BE2C (cell line): ENCODE data around the gene SF1.

Experiments
- DNase-seq: peaks from one replicate; pipeline ENCODE4 v3.0.0-alpha.2; 2020
- H3K27me3 ChIP-seq: fragments of 250-450 bp; sonication (Bioruptor Pico); 2 replicates; pipeline ENCODE4 v1.5.1; 2020; ENCODE audit warnings: mild to moderate bottlenecking
- H3K36me3 ChIP-seq: fragments of 250-450 bp; sonication (Bioruptor Pico); 2 replicates; pipeline ENCODE4 v1.5.1; 2020; ENCODE audit warnings: mild to moderate bottlenecking
- H3K4me1 ChIP-seq: fragments of 250-450 bp; sonication (Bioruptor Pico); 2 replicates; pipeline ENCODE4 v1.5.1; 2020
- H3K4me3 ChIP-seq: 2 replicates; pipeline ENCODE4 v1.5.1; 2011; ENCODE audit warnings: low read depth, low read length
- H3K9me3 ChIP-seq: fragments of 250-450 bp; sonication (Bioruptor Pico); 2 replicates; pipeline ENCODE4 v1.5.1; 2020
- TF ChIP-seq, protein P1 (sequence below): IDR thresholded peaks from 2 replicates; pipeline ENCODE4 v1.5.1; 2012; ENCODE audit warnings: mild to moderate bottlenecking, low read depth, low read length

The SF1 gene

DNA sequence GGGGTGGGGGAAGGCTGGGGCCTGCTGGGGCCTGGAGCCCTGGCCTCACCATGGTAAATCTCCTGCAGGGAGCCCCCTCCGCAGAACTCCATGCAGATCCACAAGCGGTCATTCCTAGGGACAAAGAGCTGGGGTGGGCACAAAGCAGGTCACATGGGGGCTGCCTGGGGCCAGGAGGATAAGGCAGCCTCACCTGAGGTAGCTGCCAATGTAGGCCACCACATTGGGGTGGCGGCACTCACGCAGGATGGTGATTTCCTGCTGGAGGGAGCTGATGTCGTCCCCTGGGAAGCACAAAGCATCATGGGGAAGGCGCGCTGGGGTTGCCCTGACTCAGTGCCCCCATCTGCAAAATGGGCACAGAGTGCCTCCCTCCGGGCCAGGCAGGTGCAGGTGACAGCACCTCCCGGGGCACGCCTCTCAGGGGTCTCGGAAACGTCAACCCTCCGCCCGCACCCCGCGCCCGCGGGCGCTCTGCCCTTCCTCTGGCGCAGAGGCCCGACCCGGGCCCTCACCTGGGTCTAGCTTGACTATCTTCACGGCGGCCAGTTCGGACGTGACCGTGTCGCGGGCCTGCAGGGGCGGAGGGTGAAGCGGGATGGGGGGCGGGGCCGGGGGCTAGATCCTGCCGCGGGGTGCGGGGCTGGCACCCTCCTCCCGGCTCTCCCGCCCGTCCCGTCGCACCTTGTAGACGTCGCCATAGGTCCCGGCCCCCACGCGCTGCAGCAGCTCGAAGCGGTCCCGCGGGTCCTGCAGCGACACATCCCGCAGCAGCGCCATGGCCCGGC is 24.2 kb upstream of the SF1 start:
- H3K27me3 ChIP-seq, result no peaks in the 10 kb centered on the region
- H3K4me1 ChIP-seq, result no peaks in the 10 kb centered on the region
- H3K4me3 ChIP-seq, result no peak overlapping the region; the same call in 1 of the 2 replicates
- TF ChIP-seq, protein P1, sequence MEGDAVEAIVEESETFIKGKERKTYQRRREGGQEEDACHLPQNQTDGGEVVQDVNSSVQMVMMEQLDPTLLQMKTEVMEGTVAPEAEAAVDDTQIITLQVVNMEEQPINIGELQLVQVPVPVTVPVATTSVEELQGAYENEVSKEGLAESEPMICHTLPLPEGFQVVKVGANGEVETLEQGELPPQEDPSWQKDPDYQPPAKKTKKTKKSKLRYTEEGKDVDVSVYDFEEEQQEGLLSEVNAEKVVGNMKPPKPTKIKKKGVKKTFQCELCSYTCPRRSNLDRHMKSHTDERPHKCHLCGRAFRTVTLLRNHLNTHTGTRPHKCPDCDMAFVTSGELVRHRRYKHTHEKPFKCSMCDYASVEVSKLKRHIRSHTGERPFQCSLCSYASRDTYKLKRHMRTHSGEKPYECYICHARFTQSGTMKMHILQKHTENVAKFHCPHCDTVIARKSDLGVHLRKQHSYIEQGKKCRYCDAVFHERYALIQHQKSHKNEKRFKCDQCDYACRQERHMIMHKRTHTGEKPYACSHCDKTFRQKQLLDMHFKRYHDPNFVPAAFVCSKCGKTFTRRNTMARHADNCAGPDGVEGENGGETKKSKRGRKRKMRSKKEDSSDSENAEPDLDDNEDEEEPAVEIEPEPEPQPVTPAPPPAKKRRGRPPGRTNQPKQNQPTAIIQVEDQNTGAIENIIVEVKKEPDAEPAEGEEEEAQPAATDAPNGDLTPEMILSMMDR, result no peak
- DNase-seq, result no peak
- H3K9me3 ChIP-seq, result no peaks in the 10 kb centered on the region
- H3K36me3 ChIP-seq, result no peaks in the 10 kb centered on the region

DNA sequence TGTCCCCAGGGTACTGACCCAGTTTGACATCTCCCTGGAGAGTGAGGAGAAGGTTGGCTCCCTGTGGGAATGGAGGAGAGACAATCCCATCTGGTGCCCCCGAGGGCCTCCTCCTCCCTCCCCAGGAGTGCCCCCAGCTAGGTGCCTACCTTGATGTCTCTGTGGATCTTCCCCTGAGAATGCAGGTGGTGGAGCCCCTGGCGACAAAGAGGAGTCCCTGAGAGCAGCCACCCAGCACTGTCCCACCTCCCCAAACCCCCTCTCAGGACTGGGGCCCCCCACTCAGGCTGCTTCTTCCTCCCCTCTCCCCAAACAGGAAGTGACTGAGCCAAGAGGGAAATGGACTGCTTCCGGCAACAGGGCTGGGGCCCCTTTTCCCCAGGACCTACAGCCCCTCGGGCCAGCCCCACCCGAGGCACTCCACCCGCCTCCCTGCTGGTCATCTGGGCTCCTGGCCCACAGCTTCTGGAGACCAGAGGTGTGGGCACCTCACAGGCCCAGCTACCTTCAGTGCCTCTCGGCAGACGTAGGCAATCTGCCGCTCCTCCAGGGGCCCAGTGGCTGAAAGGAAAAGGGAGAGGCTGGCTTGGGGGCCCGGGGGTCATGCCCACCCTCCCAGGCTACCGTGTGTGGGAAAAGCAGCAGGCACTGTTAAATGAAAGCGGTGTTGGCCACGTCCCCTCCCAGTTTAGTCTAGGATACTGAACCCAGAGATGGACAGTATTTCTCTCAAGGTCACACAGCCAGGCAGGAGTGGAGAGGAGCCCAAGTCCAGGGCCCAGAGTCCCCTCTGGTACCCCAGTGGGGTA is 23.4 kb upstream of the SF1 start:
- Histone ChIP-seq H3K9me3 (no peaks in the 10 kb centered on the region), H3K36me3 (no peaks in the 10 kb centered on the region), H3K27me3 (no peaks in the 10 kb centered on the region), H3K4me1 (no peaks in the 10 kb centered on the region), H3K4me3 (no peak overlapping the region)
- TF ChIP-seq, protein P1, result no peak
- no peak for DNase-seq

DNA sequence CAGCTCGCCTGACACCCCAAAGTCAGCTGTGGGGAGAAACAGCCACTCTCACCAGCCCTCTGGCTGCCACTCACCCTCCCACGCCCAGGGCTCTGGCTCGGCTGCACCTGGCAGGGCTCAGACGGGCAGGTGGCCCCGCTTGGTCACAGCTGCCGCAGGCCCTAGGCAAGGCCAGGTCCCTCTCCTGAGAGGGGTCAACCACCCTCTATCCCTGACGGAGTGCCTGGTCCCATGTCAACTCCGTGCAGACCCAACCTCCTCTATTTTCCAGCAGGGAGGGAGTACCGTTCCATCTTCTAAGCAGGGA is 22.8 kb upstream of the SF1 start:
- no peaks in the 10 kb centered on the region for H3K27me3 ChIP-seq
- H3K4me1 ChIP-seq, result no peaks in the 10 kb centered on the region
- TF ChIP-seq, protein P1, result no peak
- no peak overlapping the region for H3K4me3 ChIP-seq
- no peak for DNase-seq
- H3K36me3 ChIP-seq, result no peaks in the 10 kb centered on the region
- H3K9me3 ChIP-seq, result no peaks in the 10 kb centered on the region

DNA sequence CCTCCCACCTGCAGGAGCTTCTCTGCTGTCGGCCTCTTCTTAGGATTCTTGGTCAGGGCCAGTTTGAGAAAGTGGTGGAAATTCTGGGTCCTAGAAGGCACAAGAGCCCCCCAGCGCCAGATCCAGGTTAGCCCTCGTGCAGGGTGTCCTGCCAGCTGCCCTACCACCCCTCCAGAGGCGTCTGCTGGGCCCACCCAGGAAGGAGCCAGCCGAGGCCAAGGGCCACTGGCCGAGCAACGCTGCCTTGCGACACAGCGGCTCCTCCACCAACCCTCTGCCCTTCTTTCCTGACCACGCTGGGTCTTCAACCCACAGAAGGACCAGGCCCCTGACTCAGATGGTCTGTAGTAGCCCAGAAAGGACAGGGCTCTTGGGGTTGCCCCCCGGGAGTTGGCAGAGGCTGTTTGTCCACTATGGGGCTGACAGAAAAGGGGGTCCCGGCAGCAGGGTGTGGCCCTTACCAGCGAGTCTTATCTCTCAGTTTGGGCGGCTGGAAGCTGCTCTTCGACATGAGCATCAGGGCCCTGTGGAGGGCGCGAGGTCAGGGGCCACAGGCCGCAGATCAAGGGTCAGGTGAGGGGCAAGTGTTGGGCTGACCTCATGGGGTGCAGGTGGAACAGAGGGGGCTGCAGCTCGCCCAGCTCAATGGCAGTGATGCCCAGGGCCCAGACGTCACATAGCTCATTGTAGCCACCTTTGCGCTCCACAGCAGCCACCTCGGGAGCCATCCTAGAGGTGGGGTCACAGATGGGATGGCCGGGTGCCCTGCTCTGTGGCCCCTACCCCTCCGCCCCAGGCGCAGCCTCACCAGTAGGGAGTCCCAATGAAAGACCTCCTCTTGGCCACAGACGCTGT is 22.2 kb upstream of the SF1 start:
- TF ChIP-seq, protein P1, result no peak
- Histone ChIP-seq H3K36me3 (no peaks in the 10 kb centered on the region), H3K4me1 (no peaks in the 10 kb centered on the region), H3K9me3 (no peaks in the 10 kb centered on the region), H3K27me3 (no peaks in the 10 kb centered on the region), H3K4me3 (no peak overlapping the region)
- DNase-seq, result no peak

DNA sequence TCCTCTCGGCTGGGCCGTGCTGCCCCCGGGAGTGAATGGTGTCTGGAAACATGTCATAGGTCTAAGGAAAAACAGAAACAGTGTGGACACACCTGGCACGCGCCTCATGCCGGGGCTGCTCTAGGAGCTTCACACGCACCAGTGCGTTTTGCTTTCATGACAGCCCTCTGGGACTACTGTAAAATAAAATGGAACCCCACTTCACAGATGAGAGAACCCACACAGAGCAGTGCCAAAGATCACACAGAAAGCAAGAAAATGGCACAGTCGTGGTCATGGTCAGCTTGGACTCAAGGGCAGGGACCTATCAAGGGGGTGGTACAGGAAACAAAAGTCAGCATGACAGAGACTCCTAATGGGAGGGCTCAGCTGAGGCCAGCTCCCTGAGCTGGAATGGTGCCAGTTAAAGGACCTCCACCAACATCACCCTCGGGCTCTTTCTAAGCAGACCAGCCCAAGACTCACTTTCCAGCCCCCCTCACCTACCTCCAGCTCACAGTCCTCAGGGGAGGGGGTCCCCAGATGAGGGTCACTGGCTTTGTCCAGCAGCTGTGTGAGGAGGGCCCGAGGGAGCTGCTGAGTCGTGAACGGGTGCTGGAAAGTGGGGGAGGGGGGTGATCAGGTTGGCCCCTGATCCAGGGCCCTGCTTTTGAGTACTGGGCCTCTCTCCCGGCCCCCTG is 21.4 kb upstream of the SF1 start:
- no peaks in the 10 kb centered on the region for H3K27me3 ChIP-seq
- no peaks in the 10 kb centered on the region for H3K36me3 ChIP-seq
- TF ChIP-seq, protein P1, result no peak
- H3K9me3 ChIP-seq, result no peaks in the 10 kb centered on the region
- no peak overlapping the region for H3K4me3 ChIP-seq
- no peaks in the 10 kb centered on the region for H3K4me1 ChIP-seq
- peak; percentile 35 for DNase-seq
